Astrocyte of the spinal cord (primary cell): Measurements from ENCODE around the gene CEP131.

Experiments used
- DNase-seq: peaks from one replicate; pipeline ENCODE4 v3.0.0; 2011; ENCODE audit warnings: low read depth, low spot score
- H3K4me3 ChIP-seq: 2 replicates; pipeline ENCODE4 v1.5.1; 2011; ENCODE audit warnings: low read depth, mild to moderate bottlenecking, low read length, moderate library complexity
- CTCF ChIP-seq: IDR thresholded peaks from 2 replicates; pipeline ENCODE4 v1.5.1; 2012; ENCODE audit warnings: low read depth, mild to moderate bottlenecking, low read length, inconsistent platforms
- in situ Hi-C: cut with HindIII; loops from 2 replicates; pipeline ENCODE4 v1.10.0; 2017; ENCODE audit warnings: low sequenced_read_pairs

CEP131 gene

GRCh38 chr17:81193051-81193410, 29.7 kb downstream of the CEP131 start:
- in situ Hi-C loops = no loop called here
- no peak overlapping the region for H3K4me3 ChIP-seq
- no peak for TF ChIP-seq CTCF
- no peak for DNase-seq

- DNase-seq = no peak
- in situ Hi-C loops = no loop called here
- H3K4me3 ChIP-seq = no peak overlapping the region
- TF ChIP-seq CTCF = no peak
Observed at GRCh38 chr17:81192386-81193050, 30.2 kb downstream of the CEP131 start.

GRCh38 chr17:81191646-81192045, 31.1 kb downstream of the CEP131 start:
- no peak for TF ChIP-seq CTCF
- in situ Hi-C loops = no loop called here
- DNase-seq = no peak
- H3K4me3 ChIP-seq = no peak overlapping the region

GRCh38 chr17:81191116-81191515, 31.6 kb downstream of the CEP131 start:
- in situ Hi-C loops = no loop called here
- H3K4me3 ChIP-seq = no peak overlapping the region
- no peak for DNase-seq

GRCh38 chr17:81190591-81190990, 32.2 kb downstream of the CEP131 start:
- no peak overlapping the region for H3K4me3 ChIP-seq
- TF ChIP-seq CTCF = no peak
- DNase-seq = no peak
- in situ Hi-C loops = no loop called here

More at GRCh38 chr17:81191116-81191515, 31.6 kb downstream of the CEP131 start:
- TF ChIP-seq CTCF = no peak

GRCh38 chr17:81189670-81190530, 32.9 kb downstream of the CEP131 start:
- H3K4me3 ChIP-seq = no peak overlapping the region
- peak; percentile 10 for TF ChIP-seq CTCF
- no peak for DNase-seq
- in situ Hi-C loops = no loop called here
